Measurements from ENCODE around the gene HOXA3.

GRCh38 chr7:27194002-27194352, 41.6 kb upstream of the HOXA3 start:
- TF ChIP-seq CTCF (IDR thresholded peaks at IDR 0.05; ENCODE audit: insufficient read depth, low read length): no peak
- no peak for TF ChIP-seq REST (IDR thresholded peaks at IDR 0.05; ENCODE audit: insufficient replicate concordance, low read depth)
- TF ChIP-seq POLR2AphosphoS5 (IDR thresholded peaks at IDR 0.05; ENCODE audit: low read depth): no peak
- TF ChIP-seq SPI1 (IDR thresholded peaks at IDR 0.05; ENCODE audit: borderline replicate concordance, low read depth): no peak
- TF ChIP-seq GABPA (IDR thresholded peaks at IDR 0.05; ENCODE audit: low read depth): no peak

Measured in HL-60 (cell line).